Activated T-cell treated with anti-CD3 and anti-CD28 coated beads, Interleukin-2, amount 50 U/mL, for 72 hours (primary cell): ENCODE data around the gene ADK. TPM values are rescaled to one million over a fixed set of nuclear protein-coding genes. Genes with fewer than 3 reads are reported as not detected.
A peak's percentile ranks its signal among the peaks of the same experiment; 100 is the strongest.
"Not testable (repeated sequence)": the region's sequence is repeated elsewhere in the genome, so short reads cannot be mapped to it uniquely, and the experiment has no call there.

Experiments used
- ATAC-seq, 2 donors: fragments of 150-1000 bp; cut with Tn5 transposase; replicated peaks in 1 of 2; 2 replicates each; pipeline ENCODE4 v1.10.0; 2021; ENCODE audit warnings: moderate library complexity in 2 of 2, mild to moderate bottlenecking in 1 of 2
- DNase-seq, 2 donors: peaks; one replicate each; pipeline ENCODE4 v3.0.0; 2021 to 2022; ENCODE audit warnings: mixed read lengths in 1 of 2
- H3K27ac Mint-ChIP-seq: one replicate; pipeline ENCODE4 v1.8.0; 2022; ENCODE audit warnings: mild to moderate bottlenecking, moderate library complexity, mixed read lengths
- H3K27me3 Mint-ChIP-seq: one replicate; pipeline ENCODE4 v1.8.0; 2022; ENCODE audit warnings: low read depth, mixed read lengths
- H3K36me3 Mint-ChIP-seq, 2 donors: one replicate each; pipeline ENCODE4 v1.8.0; 2022; ENCODE audit warnings: mixed read lengths in 2 of 2, mild to moderate bottlenecking in 1 of 2; ENCODE audit not compliant: insufficient read depth in 2 of 2
- H3K4me1 Mint-ChIP-seq: one replicate; pipeline ENCODE4 v1.8.0; 2022; ENCODE audit warnings: low read depth, mixed read lengths
- H3K4me3 Mint-ChIP-seq, 2 donors: one replicate each; pipeline ENCODE4 v1.8.0; 2022; ENCODE audit warnings: mild to moderate bottlenecking in 2 of 2, mixed read lengths in 2 of 2, moderate library complexity in 2 of 2
- H3K9me3 Mint-ChIP-seq, 2 donors: one replicate each; pipeline ENCODE4 v1.8.0; 2022; ENCODE audit warnings: mixed read lengths in 2 of 2
- total RNA-seq, 2 donors: library from RNA; stranded (reverse); gene quantifications; one replicate each; pipeline ENCODE4 v1.2.3, GENCODE V29; 2022

The ADK gene
- total RNA-seq, 2 donors from 2014 or later: 56.2 to 60.0 TPM

GRCh38 chr10:74121368-74121767, 29.7 kb upstream of the ADK start:
- no peak for DNase-seq
- no peak overlapping the region for H3K4me3 Mint-ChIP-seq
- no peaks in the 10 kb centered on the region for H3K27me3 Mint-ChIP-seq
- ATAC-seq: no peak
- H3K4me1 Mint-ChIP-seq: peaks cover 32% of the 10 kb centered on the region
- peaks cover 7 to 27% of the 10 kb centered on the region in 2 donors for H3K36me3 Mint-ChIP-seq
- H3K9me3 Mint-ChIP-seq: no peaks in the 10 kb centered on the region
- peak overlapping the region; percentile 78 for H3K27ac Mint-ChIP-seq

- Mint-ChIP-seq H3K4me1 (peaks cover 32% of the 10 kb centered on the region), H3K36me3 (peaks cover 7 to 27% of the 10 kb centered on the region in 2 donors), H3K4me3 (no peak overlapping the region), H3K9me3 (no peaks in the 10 kb centered on the region), H3K27me3 (no peaks in the 10 kb centered on the region), H3K27ac (peak overlapping the region; percentile 78)
- no peak for ATAC-seq
- no peak for DNase-seq
These were observed 29.0 kb upstream of the ADK start for GRCh38 chr10:74122060-74122459.

- no peak for ATAC-seq
- no peak overlapping the region for H3K4me3 Mint-ChIP-seq
- peaks cover 7 to 27% of the 10 kb centered on the region in 2 donors for H3K36me3 Mint-ChIP-seq
- no peaks in the 10 kb centered on the region for H3K9me3 Mint-ChIP-seq
- no peaks in the 10 kb centered on the region for H3K27me3 Mint-ChIP-seq
- H3K4me1 Mint-ChIP-seq: peaks cover 21% of the 10 kb centered on the region
- DNase-seq: no peak
- peak overlapping the region; percentile 1 for H3K27ac Mint-ChIP-seq
These were observed 27.9 kb upstream of the ADK start for GRCh38 chr10:74123081-74123480.

GRCh38 chr10:74133923-74134820, 16.8 kb upstream of the ADK start:
- ATAC-seq (no peak), DNase-seq (no peak)
- H3K4me1 Mint-ChIP-seq: no peaks in the 10 kb centered on the region
- H3K27me3 Mint-ChIP-seq: no peaks in the 10 kb centered on the region
- H3K36me3 Mint-ChIP-seq: peaks cover 12 to 32% of the 10 kb centered on the region in 2 donors
- H3K27ac Mint-ChIP-seq: peak overlapping the region; percentile 70
- no peaks in the 10 kb centered on the region for H3K9me3 Mint-ChIP-seq
- H3K4me3 Mint-ChIP-seq: no peak overlapping the region

GRCh38 chr10:74135452-74135851, 15.6 kb upstream of the ADK start:
- ATAC-seq: no peak
- no peak overlapping the region for H3K27ac Mint-ChIP-seq
- no peaks in the 10 kb centered on the region for H3K27me3 Mint-ChIP-seq
- no peak for DNase-seq
- H3K4me1 Mint-ChIP-seq: no peaks in the 10 kb centered on the region
- no peaks in the 10 kb centered on the region for H3K9me3 Mint-ChIP-seq
- peaks cover 12 to 32% of the 10 kb centered on the region in 2 donors for H3K36me3 Mint-ChIP-seq
- no peak overlapping the region for H3K4me3 Mint-ChIP-seq

GRCh38 chr10:74137992-74138391, 13.0 kb upstream of the ADK start:
- no peaks in the 10 kb centered on the region for H3K27me3 Mint-ChIP-seq
- no peak overlapping the region for H3K4me3 Mint-ChIP-seq
- DNase-seq (no peak), ATAC-seq (no peak)
- no peaks in the 10 kb centered on the region for H3K4me1 Mint-ChIP-seq
- no peak overlapping the region for H3K27ac Mint-ChIP-seq
- H3K9me3 Mint-ChIP-seq: no peaks in the 10 kb centered on the region
- peaks cover 8 to 25% of the 10 kb centered on the region in 2 donors for H3K36me3 Mint-ChIP-seq

GRCh38 chr10:74138596-74138995, 12.4 kb upstream of the ADK start:
- not testable (repeated sequence) for H3K4me1 Mint-ChIP-seq, DNase-seq, H3K27ac Mint-ChIP-seq, ATAC-seq, H3K4me3 Mint-ChIP-seq, H3K27me3 Mint-ChIP-seq, H3K9me3 Mint-ChIP-seq
- H3K36me3 Mint-ChIP-seq: peaks cover 8 to 22% of the 10 kb centered on the region in 2 donors

GRCh38 chr10:74139981-74140380, 11.0 kb upstream of the ADK start:
- no peaks in the 10 kb centered on the region for H3K9me3 Mint-ChIP-seq
- no peak overlapping the region for H3K27ac Mint-ChIP-seq
- no peak for ATAC-seq
- peaks cover 3% of the 10 kb centered on the region for H3K4me1 Mint-ChIP-seq
- no peaks in the 10 kb centered on the region for H3K27me3 Mint-ChIP-seq
- no peak for DNase-seq
- peaks cover 8 to 16% of the 10 kb centered on the region in 2 donors for H3K36me3 Mint-ChIP-seq
- H3K4me3 Mint-ChIP-seq: no peak overlapping the region

GRCh38 chr10:74140553-74140952, 10.5 kb upstream of the ADK start:
- no peak overlapping the region for H3K4me3 Mint-ChIP-seq
- DNase-seq (no peak), ATAC-seq (no peak)
- H3K36me3 Mint-ChIP-seq: peaks cover 6 to 17% of the 10 kb centered on the region in 2 donors
- H3K9me3 Mint-ChIP-seq: no peaks in the 10 kb centered on the region
- H3K27ac Mint-ChIP-seq: no peak overlapping the region
- H3K4me1 Mint-ChIP-seq: peaks cover 9% of the 10 kb centered on the region
- no peaks in the 10 kb centered on the region for H3K27me3 Mint-ChIP-seq

GRCh38 chr10:74145133-74145532, 5.9 kb upstream of the ADK start:
- no peaks in the 10 kb centered on the region for H3K27me3 Mint-ChIP-seq
- H3K27ac Mint-ChIP-seq: no peak overlapping the region
- no peak for DNase-seq
- no peak overlapping the region for H3K4me3 Mint-ChIP-seq
- no peak for ATAC-seq
- peaks cover 4 to 11% of the 10 kb centered on the region in 2 donors for H3K36me3 Mint-ChIP-seq
- peaks cover 27% of the 10 kb centered on the region for H3K4me1 Mint-ChIP-seq
- H3K9me3 Mint-ChIP-seq: no peaks in the 10 kb centered on the region

- H3K27me3 Mint-ChIP-seq, H3K27ac Mint-ChIP-seq, H3K9me3 Mint-ChIP-seq, ATAC-seq, DNase-seq, H3K4me3 Mint-ChIP-seq: not testable (repeated sequence)
- peaks cover 29% of the 10 kb centered on the region for H3K4me1 Mint-ChIP-seq
- H3K36me3 Mint-ChIP-seq: peaks cover 4 to 11% of the 10 kb centered on the region in 2 donors
These were observed 4.0 kb upstream of the ADK start for GRCh38 chr10:74146980-74147379.

GRCh38 chr10:74150204-74150989, 624 bp upstream of the ADK start, which contains the start of gene AP3M1:
AP3M1 (minus strand) TSS chr10:74150828; CDS start chr10:74138379, 12,449 bp downstream.
- H3K4me1 Mint-ChIP-seq: peaks cover 52% of the 10 kb centered on the region
- no peak within 1 kb of the TSS for H3K27ac Mint-ChIP-seq

More at GRCh38 chr10:74150204-74150989, 624 bp upstream of the ADK start, which contains the start of gene AP3M1:
- Mint-ChIP-seq H3K27me3 (no peaks in the 10 kb centered on the region), H3K36me3 (peaks cover 4 to 11% of the 10 kb centered on the region in 2 donors), H3K4me3 (no peak within 1 kb of the TSS), H3K9me3 (no peaks in the 10 kb centered on the region)
- peak; percentile 81 to 88 for DNase-seq
- peak; percentile 69 to 70 for ATAC-seq
